C4-2B (cell line): Measurements from ENCODE around the gene NFE2L1.

ENCODE experiments used
- CTCF ChIP-seq: fragments of 450-650 bp; conservative IDR thresholded peaks from 2 replicates; pipeline ENCODE4 v1.5.1; 2017; ENCODE audit warnings: mild to moderate bottlenecking
- ZFX ChIP-seq: fragments of 450-650 bp; IDR thresholded peaks from 2 replicates; pipeline ENCODE4 v1.6.1; 2017

GRCh38 chr17:48106802-48107136 is 58.6 kb downstream of the NFE2L1 start:
- TF ChIP-seq CTCF (no peak), ZFX (no peak)
